ENCODE measurements around the gene SERGEF.
"Not testable (repeated sequence)": the region's sequence is repeated elsewhere in the genome, so short reads cannot be mapped to it uniquely, and the experiment has no call there.

Gene SERGEF

GRCh38 chr11:17898782-17899181, 114.1 kb downstream of the SERGEF start:
- no peak for DNase-seq

- DNase-seq = no peak
Observed at GRCh38 chr11:17898071-17898470, 114.8 kb downstream of the SERGEF start.

- no peak for DNase-seq
Observed at GRCh38 chr11:17897495-17897894, 115.4 kb downstream of the SERGEF start.

GRCh38 chr11:17896496-17897151, 116.2 kb downstream of the SERGEF start:
- DNase-seq = not testable (repeated sequence)

GRCh38 chr11:17894929-17895658, 117.8 kb downstream of the SERGEF start:
- no peak for DNase-seq

- no peak for DNase-seq
Observed at GRCh38 chr11:17892409-17892808, 120.4 kb downstream of the SERGEF start.

- no peak for DNase-seq
Observed at GRCh38 chr11:17890325-17890724, 122.5 kb downstream of the SERGEF start.

GRCh38 chr11:17887779-17888178, 125.1 kb downstream of the SERGEF start:
- DNase-seq = no peak

- no peak for DNase-seq
Observed at GRCh38 chr11:17883946-17884345, 128.9 kb downstream of the SERGEF start.

- no peak for DNase-seq
Observed at GRCh38 chr11:17883057-17883456, 129.8 kb downstream of the SERGEF start.

- DNase-seq = no peak
Observed at GRCh38 chr11:17878743-17879142, 134.1 kb downstream of the SERGEF start.

- DNase-seq = no peak
Observed at GRCh38 chr11:17877886-17878285, 135.0 kb downstream of the SERGEF start.

- DNase-seq = no peak
Observed at GRCh38 chr11:17876827-17877226, 136.0 kb downstream of the SERGEF start.

GRCh38 chr11:17875891-17876290, 137.0 kb downstream of the SERGEF start:
- no peak for DNase-seq

- DNase-seq = no peak
Observed at GRCh38 chr11:17873586-17873985, 139.3 kb downstream of the SERGEF start.

GRCh38 chr11:17868398-17868797, 144.4 kb downstream of the SERGEF start:
- not testable (repeated sequence) for DNase-seq

- no peak for DNase-seq
Observed at GRCh38 chr11:17867341-17867740, 145.5 kb downstream of the SERGEF start.

GRCh38 chr11:17865765-17866428, 146.9 kb downstream of the SERGEF start:
- DNase-seq = no peak

- no peak for DNase-seq
Observed at GRCh38 chr11:17864478-17864941, 148.3 kb downstream of the SERGEF start.

GRCh38 chr11:17861036-17861755, 151.7 kb downstream of the SERGEF start:
- no peak for DNase-seq

GRCh38 chr11:17859552-17859951, 153.3 kb downstream of the SERGEF start:
- no peak for DNase-seq

- no peak for DNase-seq
Observed at GRCh38 chr11:17855531-17856290, 157.1 kb downstream of the SERGEF start.

Measured in NCI-H1092 (cell line).